BLaER1 (cell line): ENCODE results near the gene XPO4.
A peak's percentile ranks its signal among the peaks of the same experiment; 100 is the strongest.
"Not testable (repeated sequence)": the region's sequence is repeated elsewhere in the genome, so short reads cannot be mapped to it uniquely, and the experiment has no call there.

Experiments
- H3K27ac ChIP-seq: shearing (Covaris generic); formaldehyde crosslinking; 2 replicates; pipeline ENCODE4 v1.8.1; 2022
- H3K27me3 ChIP-seq: shearing (Covaris generic); formaldehyde crosslinking; 2 replicates; pipeline ENCODE4 v1.8.1; 2022
- H3K36me3 ChIP-seq: shearing (Covaris generic); formaldehyde crosslinking; 2 replicates; pipeline ENCODE4 v1.8.1; 2022
- H3K4me1 ChIP-seq: shearing (Covaris generic); formaldehyde crosslinking; 2 replicates; pipeline ENCODE4 v1.8.1; 2022
- H3K4me2 ChIP-seq: shearing (Covaris generic); formaldehyde crosslinking; 2 replicates; pipeline ENCODE4 v1.8.1; 2022
- H3K4me3 ChIP-seq: shearing (Covaris generic); formaldehyde crosslinking; 2 replicates; pipeline ENCODE4 v1.8.1; 2022
- H3K9ac ChIP-seq: shearing (Covaris generic); formaldehyde crosslinking; 2 replicates; pipeline ENCODE4 v1.8.1; 2022
- H3K9me3 ChIP-seq: shearing (Covaris generic); formaldehyde crosslinking; 2 replicates; pipeline ENCODE4 v1.8.1; 2022
- H4K20me1 ChIP-seq: shearing (Covaris generic); formaldehyde crosslinking; 2 replicates; pipeline ENCODE4 v1.8.1; 2022
- Cebpa-rat ChIP-seq: shearing (Covaris generic); IDR thresholded peaks from 2 replicates; pipeline ENCODE4 v1.8.1; 2022

Gene XPO4

GRCh38 chr13:20891768-20892167, 10.8 kb downstream of the XPO4 start:
- no peak for TF ChIP-seq Cebpa-rat
- H4K20me1 ChIP-seq: peaks cover 100% of the 10 kb centered on the region

GRCh38 chr13:20891034-20891433, 11.5 kb downstream of the XPO4 start:
- no peak for TF ChIP-seq Cebpa-rat

More at GRCh38 chr13:20891768-20892167, 10.8 kb downstream of the XPO4 start:
- Histone ChIP-seq H3K4me2 (no peak overlapping the region), H3K27ac (no peak overlapping the region), H3K27me3 (no peaks in the 10 kb centered on the region), H3K9ac (no peak overlapping the region), H3K4me3 (no peak overlapping the region), H3K4me1 (peaks cover 15% of the 10 kb centered on the region), H3K9me3 (no peaks in the 10 kb centered on the region), H3K36me3 (peaks cover 53% of the 10 kb centered on the region)

GRCh38 chr13:20890540-20890939, 12.0 kb downstream of the XPO4 start:
- H3K27me3 ChIP-seq, H3K4me2 ChIP-seq, H3K9ac ChIP-seq, H3K9me3 ChIP-seq, H3K27ac ChIP-seq, H3K4me3 ChIP-seq: not testable (repeated sequence)
- Histone ChIP-seq H3K36me3 (peaks cover 57% of the 10 kb centered on the region), H4K20me1 (peaks cover 100% of the 10 kb centered on the region), H3K4me1 (peaks cover 15% of the 10 kb centered on the region)
- TF ChIP-seq Cebpa-rat: peak; percentile 83

More at GRCh38 chr13:20891034-20891433, 11.5 kb downstream of the XPO4 start:
- Histone ChIP-seq H3K4me2 (no peak overlapping the region), H3K4me1 (peaks cover 15% of the 10 kb centered on the region), H3K4me3 (no peak overlapping the region), H3K9me3 (no peaks in the 10 kb centered on the region), H3K36me3 (peaks cover 57% of the 10 kb centered on the region), H3K9ac (no peak overlapping the region), H3K27me3 (no peaks in the 10 kb centered on the region), H3K27ac (no peak overlapping the region), H4K20me1 (peaks cover 100% of the 10 kb centered on the region)

GRCh38 chr13:20882206-20882605, 20.3 kb downstream of the XPO4 start:
- Histone ChIP-seq H3K9me3 (peaks cover 36% of the 10 kb centered on the region), H3K4me3 (no peak overlapping the region), H4K20me1 (peaks cover 99% of the 10 kb centered on the region), H3K4me1 (peaks cover 9% of the 10 kb centered on the region; the same call in 1 of the 2 replicates), H3K4me2 (no peak overlapping the region), H3K9ac (no peak overlapping the region), H3K27me3 (no peaks in the 10 kb centered on the region), H3K36me3 (peaks cover 72% of the 10 kb centered on the region), H3K27ac (no peak overlapping the region)
- TF ChIP-seq Cebpa-rat: no peak

GRCh38 chr13:20877902-20878301, 24.6 kb downstream of the XPO4 start:
- Histone ChIP-seq H3K27ac (no peak overlapping the region), H3K4me1 (peaks cover 9% of the 10 kb centered on the region; the same call in 1 of the 2 replicates), H3K36me3 (peaks cover 56% of the 10 kb centered on the region), H3K27me3 (no peaks in the 10 kb centered on the region), H4K20me1 (peaks cover 99% of the 10 kb centered on the region), H3K4me2 (no peak overlapping the region), H3K9ac (no peak overlapping the region), H3K9me3 (peaks cover 35% of the 10 kb centered on the region), H3K4me3 (no peak overlapping the region)
- no peak for TF ChIP-seq Cebpa-rat

- H3K4me1 ChIP-seq, H3K9ac ChIP-seq, H3K4me2 ChIP-seq, H3K27me3 ChIP-seq, H3K27ac ChIP-seq, H3K4me3 ChIP-seq: not testable (repeated sequence)
- H4K20me1 ChIP-seq: peaks cover 99% of the 10 kb centered on the region
- H3K36me3 ChIP-seq: peaks cover 45% of the 10 kb centered on the region
- peaks cover 35% of the 10 kb centered on the region for H3K9me3 ChIP-seq
Measured at GRCh38 chr13:20876802-20877201, 25.7 kb downstream of the XPO4 start.

- peaks cover 99% of the 10 kb centered on the region for H4K20me1 ChIP-seq
- not testable (repeated sequence) for H3K4me1 ChIP-seq, H3K27me3 ChIP-seq, H3K9ac ChIP-seq, H3K27ac ChIP-seq, H3K4me2 ChIP-seq, H3K4me3 ChIP-seq
- H3K9me3 ChIP-seq: peaks cover 20% of the 10 kb centered on the region
- H3K36me3 ChIP-seq: peaks cover 24% of the 10 kb centered on the region
Measured at GRCh38 chr13:20874439-20874838, 28.1 kb downstream of the XPO4 start.

- TF ChIP-seq Cebpa-rat: no peak
- Histone ChIP-seq H3K9ac (no peak overlapping the region), H3K27me3 (no peaks in the 10 kb centered on the region), H3K27ac (no peak overlapping the region), H3K9me3 (peaks cover 17% of the 10 kb centered on the region), H3K4me3 (no peak overlapping the region), H3K36me3 (peaks cover 14% of the 10 kb centered on the region), H3K4me1 (peaks cover 7% of the 10 kb centered on the region; the same call in 1 of the 2 replicates), H4K20me1 (peaks cover 99% of the 10 kb centered on the region), H3K4me2 (no peak overlapping the region)
Measured at GRCh38 chr13:20873348-20873747, 29.2 kb downstream of the XPO4 start.

- no peaks in the 10 kb centered on the region for H3K9me3 ChIP-seq
- H3K36me3 ChIP-seq: peaks cover 3% of the 10 kb centered on the region; the same call in 1 of the 2 replicates
- no peak overlapping the region for H3K4me3 ChIP-seq
- H3K4me2 ChIP-seq: no peak overlapping the region
- no peaks in the 10 kb centered on the region for H3K27me3 ChIP-seq
- TF ChIP-seq Cebpa-rat: no peak
- H4K20me1 ChIP-seq: peaks cover 95% of the 10 kb centered on the region
- no peaks in the 10 kb centered on the region for H3K4me1 ChIP-seq
- H3K27ac ChIP-seq: no peak overlapping the region
- no peak overlapping the region for H3K9ac ChIP-seq
Measured at GRCh38 chr13:20870829-20871228, 31.7 kb downstream of the XPO4 start.

GRCh38 chr13:20869540-20869939, 33.0 kb downstream of the XPO4 start:
- Histone ChIP-seq H3K4me1 (no peaks in the 10 kb centered on the region), H3K36me3 (peaks cover 3% of the 10 kb centered on the region; the same call in 1 of the 2 replicates), H3K27ac (no peak overlapping the region), H3K4me3 (no peak overlapping the region), H3K27me3 (no peaks in the 10 kb centered on the region), H4K20me1 (peaks cover 93% of the 10 kb centered on the region), H3K9me3 (no peaks in the 10 kb centered on the region), H3K9ac (no peak overlapping the region), H3K4me2 (no peak overlapping the region)
- no peak for TF ChIP-seq Cebpa-rat

GRCh38 chr13:20867408-20867807, 35.1 kb downstream of the XPO4 start:
- H4K20me1 ChIP-seq: peaks cover 82% of the 10 kb centered on the region
- H3K9me3 ChIP-seq: no peaks in the 10 kb centered on the region
- no peak overlapping the region for H3K27ac ChIP-seq
- H3K36me3 ChIP-seq: peaks cover 9% of the 10 kb centered on the region; the same call in 1 of the 2 replicates
- H3K9ac ChIP-seq: no peak overlapping the region
- no peak overlapping the region for H3K4me3 ChIP-seq
- no peak for TF ChIP-seq Cebpa-rat
- H3K4me2 ChIP-seq: no peak overlapping the region
- no peaks in the 10 kb centered on the region for H3K27me3 ChIP-seq
- H3K4me1 ChIP-seq: no peaks in the 10 kb centered on the region

GRCh38 chr13:20861666-20862065, 40.9 kb downstream of the XPO4 start:
- not testable (repeated sequence) for H3K4me3 ChIP-seq, H3K27ac ChIP-seq

More at GRCh38 chr13:20861666-20862065, 40.9 kb downstream of the XPO4 start:
- H3K4me1 ChIP-seq, H3K27me3 ChIP-seq, H3K4me2 ChIP-seq, H3K9ac ChIP-seq, H3K9me3 ChIP-seq: not testable (repeated sequence)
- Histone ChIP-seq H3K36me3 (peaks cover 47% of the 10 kb centered on the region), H4K20me1 (peaks cover 30% of the 10 kb centered on the region)
